GM10266 (cell line): Measurements from ENCODE around the gene DIPK1A.

Experiments used
- DNase-seq: peaks from one replicate; pipeline ENCODE4 v3.0.0; 2012; ENCODE audit errors: extremely low spot score
- TF ChIP-seq, protein P1 (sequence below): IDR thresholded peaks from 2 replicates; pipeline ENCODE4 v1.5.1; 2012; ENCODE audit warnings: mild to moderate bottlenecking, low read depth; ENCODE audit not compliant: control insufficient read depth, insufficient read depth; ENCODE audit errors: missing control alignments

DIPK1A gene

GRCh38 chr1:92958203-92958970, 2.9 kb downstream of the DIPK1A start:
- no peak for DNase-seq
- TF ChIP-seq, protein P1, sequence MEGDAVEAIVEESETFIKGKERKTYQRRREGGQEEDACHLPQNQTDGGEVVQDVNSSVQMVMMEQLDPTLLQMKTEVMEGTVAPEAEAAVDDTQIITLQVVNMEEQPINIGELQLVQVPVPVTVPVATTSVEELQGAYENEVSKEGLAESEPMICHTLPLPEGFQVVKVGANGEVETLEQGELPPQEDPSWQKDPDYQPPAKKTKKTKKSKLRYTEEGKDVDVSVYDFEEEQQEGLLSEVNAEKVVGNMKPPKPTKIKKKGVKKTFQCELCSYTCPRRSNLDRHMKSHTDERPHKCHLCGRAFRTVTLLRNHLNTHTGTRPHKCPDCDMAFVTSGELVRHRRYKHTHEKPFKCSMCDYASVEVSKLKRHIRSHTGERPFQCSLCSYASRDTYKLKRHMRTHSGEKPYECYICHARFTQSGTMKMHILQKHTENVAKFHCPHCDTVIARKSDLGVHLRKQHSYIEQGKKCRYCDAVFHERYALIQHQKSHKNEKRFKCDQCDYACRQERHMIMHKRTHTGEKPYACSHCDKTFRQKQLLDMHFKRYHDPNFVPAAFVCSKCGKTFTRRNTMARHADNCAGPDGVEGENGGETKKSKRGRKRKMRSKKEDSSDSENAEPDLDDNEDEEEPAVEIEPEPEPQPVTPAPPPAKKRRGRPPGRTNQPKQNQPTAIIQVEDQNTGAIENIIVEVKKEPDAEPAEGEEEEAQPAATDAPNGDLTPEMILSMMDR, result no peak

- DNase-seq, result peak; percentile 44
Observed at GRCh38 chr1:92957030-92957734, 4.1 kb downstream of the DIPK1A start.

DNA sequence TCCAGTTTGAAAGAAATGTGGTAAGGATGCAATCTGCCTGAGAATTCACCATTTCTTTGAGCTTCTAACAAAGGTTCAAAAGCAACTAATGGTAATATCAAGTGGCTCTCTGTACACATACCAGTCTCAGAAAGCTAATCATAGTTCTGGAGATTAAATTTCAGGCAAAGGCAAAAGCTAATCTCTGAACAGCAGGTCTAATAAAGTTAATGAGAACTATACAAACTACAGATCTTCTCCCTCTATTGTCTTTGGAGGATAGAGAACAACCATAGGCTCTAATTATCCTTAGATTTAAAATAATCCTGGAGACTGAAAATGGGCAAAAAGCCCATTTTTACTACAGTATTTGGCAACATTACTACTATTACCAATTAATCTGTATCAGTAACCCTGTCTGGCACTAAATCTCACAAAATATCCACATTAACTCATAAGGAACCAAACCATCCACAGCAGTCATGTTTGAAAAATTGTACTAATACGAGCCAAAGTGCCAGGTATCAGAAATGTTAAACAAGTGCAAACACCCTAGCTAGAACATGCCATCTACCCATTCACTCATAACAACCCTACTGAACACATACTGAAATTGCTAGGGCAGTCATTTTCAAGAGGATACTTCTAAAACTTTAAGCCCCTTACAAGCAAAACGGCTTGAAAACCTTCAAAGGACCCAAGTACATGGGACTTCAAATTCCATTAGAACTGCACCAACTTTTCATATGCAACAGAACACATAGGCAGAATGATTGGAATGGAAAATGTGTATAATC, 4.8 kb downstream of the DIPK1A start:
- TF ChIP-seq, protein P1, result no peak
- DNase-seq, result no peak

More at GRCh38 chr1:92957030-92957734, 4.1 kb downstream of the DIPK1A start:
- TF ChIP-seq, protein P1, result no peak

GRCh38 chr1:92953491-92953890, 7.8 kb downstream of the DIPK1A start:
- TF ChIP-seq, protein P1, result no peak
- DNase-seq, result peak; percentile 56

DNA sequence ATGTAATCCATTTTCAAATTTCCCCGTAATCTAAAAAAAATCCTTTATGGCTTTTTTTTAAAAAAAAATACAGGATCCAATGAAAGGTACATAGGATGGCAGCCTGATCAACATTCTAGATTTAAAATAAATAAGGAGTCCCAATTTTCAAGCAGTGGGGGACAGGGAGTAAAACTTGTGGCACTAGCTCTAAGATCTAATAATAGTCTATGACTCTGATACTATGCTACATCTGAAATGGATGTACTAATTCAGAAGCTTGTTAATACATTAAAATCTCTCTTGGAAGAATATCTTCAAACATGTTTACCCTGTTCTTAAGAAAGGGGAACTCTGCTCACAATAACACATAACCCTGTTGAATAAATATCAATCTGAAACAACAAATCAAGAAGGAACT, 8.5 kb downstream of the DIPK1A start:
- no peak for DNase-seq
- TF ChIP-seq, protein P1, result no peak

DNA sequence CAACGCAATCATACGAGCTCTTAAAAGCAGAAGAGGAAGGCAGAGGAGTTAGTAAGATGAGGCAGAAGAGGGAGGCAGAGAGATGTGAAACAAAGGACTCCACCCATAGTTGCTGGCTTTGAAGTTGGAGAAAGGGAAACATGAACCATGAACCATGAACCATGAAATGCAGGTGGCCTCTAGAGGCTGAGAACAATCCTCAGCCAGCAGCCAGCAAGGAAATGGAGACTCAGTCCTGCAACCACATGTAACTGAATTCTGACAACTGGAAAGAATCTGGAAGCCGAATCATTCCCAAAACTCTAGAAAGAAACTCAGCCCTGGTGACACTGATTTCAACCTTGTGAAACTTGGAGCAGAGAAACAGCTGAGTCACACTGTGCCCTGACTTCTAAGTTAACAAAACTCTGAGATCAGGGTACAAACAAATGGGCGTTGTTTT, 10.1 kb downstream of the DIPK1A start:
- TF ChIP-seq, protein P1, result peak; percentile 44
- no peak for DNase-seq
